Transverse colon (tissue), 4 donors: Measurements from ENCODE around the gene TMEM117. TPM values are rescaled to one million over a fixed set of nuclear protein-coding genes. Genes with fewer than 3 reads are reported as not detected.

ENCODE experiments used
- DNase-seq: peaks from one replicate; pipeline ENCODE4 v3.0.0-alpha.2; 2019
- H3K27ac ChIP-seq, 4 donors: fragments of 200-600 bp; sonication (generic); 2 replicates each; pipeline ENCODE4 v1.5.1; 2016 to 2018; ENCODE audit warnings: inconsistent platforms in 4 of 4
- H3K27me3 ChIP-seq: fragments of 200-600 bp; sonication (generic); 2 replicates; pipeline ENCODE4 v1.5.1; 2017; ENCODE audit warnings: inconsistent platforms
- H3K36me3 ChIP-seq, 4 donors: fragments of 200-600 bp; sonication (generic); 2 replicates each; pipeline ENCODE4 v1.5.1; 2017 to 2019; ENCODE audit warnings: inconsistent platforms in 4 of 4
- H3K4me1 ChIP-seq, 4 donors: fragments of 200-600 bp; sonication (generic); 2 replicates each; pipeline ENCODE4 v1.5.1; 2017 to 2020; ENCODE audit warnings: inconsistent platforms in 4 of 4
- H3K4me3 ChIP-seq, 4 donors: fragments of 200-600 bp; sonication (generic); 1 replicate in 1 of 4; 2 replicates in 3 of 4; pipeline versions ENCODE4 v1.5.1 to v1.6.1; 2017 to 2019; ENCODE audit warnings: inconsistent platforms in 4 of 4
- H3K9me3 ChIP-seq, 2 donors: fragments of 200-600 bp; sonication (generic); 2 replicates each; pipeline ENCODE4 v1.5.1; 2017 to 2019; ENCODE audit warnings: inconsistent platforms in 2 of 2
- EP300 ChIP-seq: sonication (generic); formaldehyde crosslinking; IDR thresholded peaks from one replicate; pipeline ENCODE4 v1.6.1; 2017; ENCODE audit warnings: antibody characterized with exemption, low read depth
- POLR2A ChIP-seq: fragments of 450-650 bp; IDR thresholded peaks from one replicate; pipeline ENCODE4 v1.6.1; 2016; ENCODE audit warnings: antibody characterized with exemption, mild to moderate bottlenecking, moderate library complexity
- POLR2AphosphoS5 ChIP-seq, 3 donors: sonication (generic); formaldehyde crosslinking; IDR thresholded peaks; one replicate each; pipeline ENCODE4 v1.6.1; 2016; ENCODE audit warnings: antibody characterized with exemption in 3 of 3
- WGBS, 2 donors: methylation state at CpG; one replicate each; pipeline ENCODE4 v1.1.5; 2018; ENCODE audit warnings: low coverage in 1 of 2; 5-methylcytosine and 5-hydroxymethylcytosine counted together
- in situ Hi-C, 4 donors: fragments of 200-750 bp; cut with MboI; loops; one replicate each; pipeline versions ENCODE4 v1.15.0 to v1.15.1; 2017; ENCODE audit warnings: low sequenced_read_pairs in 3 of 4, low pct_ligation_motif_present in 1 of 4, low pct_unique_long_range_greater_than_20kb in 1 of 4
- intact Hi-C: fragments of 100-400 bp; cut with DNase I; formaldehyde crosslinking; loops from one replicate; pipeline ENCODE4 v1.15.1; 2023; ENCODE audit warnings: low total_unique reads
- total RNA-seq, 4 donors: library from RNA; depleted of rRNA; stranded (reverse); fragments of >200 nt; gene quantifications; one replicate each; pipeline ENCODE4 v1.1.0, GENCODE V29; 2016
- TF ChIP-seq, protein P1 (sequence below), 5 experiments: fragments of 200-600 bp in 3 of 5; fragments of 450-650 bp in 2 of 5; sonication (generic) in 3 of 5; IDR thresholded peaks; 1 replicate in 2 of 5; 2 replicates in 3 of 5; pipeline ENCODE4 v1.5.1; 2016 to 2017; ENCODE audit warnings: antibody characterized with exemption in 5 of 5, inconsistent platforms in 3 of 5, mild to moderate bottlenecking in 2 of 5, moderate library complexity in 1 of 5

TMEM117 gene
- total RNA-seq, 4 donors from 2014 or later, result 0.40 to 92.8 (median 25.6) TPM

DNA sequence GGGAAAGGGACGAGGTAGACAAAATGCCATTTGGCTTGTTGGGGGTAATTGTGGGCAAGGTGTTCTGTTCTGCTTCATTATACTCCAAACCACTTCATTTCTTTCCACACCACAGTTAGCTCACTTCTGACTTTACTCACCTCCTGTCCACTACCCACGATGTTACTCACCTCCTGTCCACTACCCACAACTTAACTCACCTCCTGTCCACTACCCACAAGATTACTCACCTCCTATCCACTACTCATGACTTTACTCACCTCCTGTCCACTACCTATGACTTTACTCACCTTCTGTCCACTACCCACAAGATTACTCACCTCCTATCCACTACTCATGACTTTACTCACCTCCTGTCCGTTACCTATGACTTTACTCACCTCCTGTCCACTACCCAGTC, 19.7 kb upstream of the TMEM117 start:
- Histone ChIP-seq H3K27me3 (no peaks in the 10 kb centered on the region), H3K4me3 (no peak overlapping the region), H3K9me3 (no peaks in the 10 kb centered on the region), H3K36me3 (no peaks in the 10 kb centered on the region), H3K27ac (no peak overlapping the region), H3K4me1 (no peaks in the 10 kb centered on the region)
- 55 to 69% methylated on average over 3 of the region's 3 CpGs for WGBS, 2 donors
- intact Hi-C loops, result no loop called here
- TF ChIP-seq EP300 (no peak), POLR2AphosphoS5 (IDR thresholded peaks at IDR 0.05) (no peak), POLR2A (no peak)
- TF ChIP-seq, protein P1, sequence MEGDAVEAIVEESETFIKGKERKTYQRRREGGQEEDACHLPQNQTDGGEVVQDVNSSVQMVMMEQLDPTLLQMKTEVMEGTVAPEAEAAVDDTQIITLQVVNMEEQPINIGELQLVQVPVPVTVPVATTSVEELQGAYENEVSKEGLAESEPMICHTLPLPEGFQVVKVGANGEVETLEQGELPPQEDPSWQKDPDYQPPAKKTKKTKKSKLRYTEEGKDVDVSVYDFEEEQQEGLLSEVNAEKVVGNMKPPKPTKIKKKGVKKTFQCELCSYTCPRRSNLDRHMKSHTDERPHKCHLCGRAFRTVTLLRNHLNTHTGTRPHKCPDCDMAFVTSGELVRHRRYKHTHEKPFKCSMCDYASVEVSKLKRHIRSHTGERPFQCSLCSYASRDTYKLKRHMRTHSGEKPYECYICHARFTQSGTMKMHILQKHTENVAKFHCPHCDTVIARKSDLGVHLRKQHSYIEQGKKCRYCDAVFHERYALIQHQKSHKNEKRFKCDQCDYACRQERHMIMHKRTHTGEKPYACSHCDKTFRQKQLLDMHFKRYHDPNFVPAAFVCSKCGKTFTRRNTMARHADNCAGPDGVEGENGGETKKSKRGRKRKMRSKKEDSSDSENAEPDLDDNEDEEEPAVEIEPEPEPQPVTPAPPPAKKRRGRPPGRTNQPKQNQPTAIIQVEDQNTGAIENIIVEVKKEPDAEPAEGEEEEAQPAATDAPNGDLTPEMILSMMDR (IDR thresholded peaks at IDR 0.05), result no peak
- DNase-seq, result no peak
- in situ Hi-C loops, result no loop called here

DNA sequence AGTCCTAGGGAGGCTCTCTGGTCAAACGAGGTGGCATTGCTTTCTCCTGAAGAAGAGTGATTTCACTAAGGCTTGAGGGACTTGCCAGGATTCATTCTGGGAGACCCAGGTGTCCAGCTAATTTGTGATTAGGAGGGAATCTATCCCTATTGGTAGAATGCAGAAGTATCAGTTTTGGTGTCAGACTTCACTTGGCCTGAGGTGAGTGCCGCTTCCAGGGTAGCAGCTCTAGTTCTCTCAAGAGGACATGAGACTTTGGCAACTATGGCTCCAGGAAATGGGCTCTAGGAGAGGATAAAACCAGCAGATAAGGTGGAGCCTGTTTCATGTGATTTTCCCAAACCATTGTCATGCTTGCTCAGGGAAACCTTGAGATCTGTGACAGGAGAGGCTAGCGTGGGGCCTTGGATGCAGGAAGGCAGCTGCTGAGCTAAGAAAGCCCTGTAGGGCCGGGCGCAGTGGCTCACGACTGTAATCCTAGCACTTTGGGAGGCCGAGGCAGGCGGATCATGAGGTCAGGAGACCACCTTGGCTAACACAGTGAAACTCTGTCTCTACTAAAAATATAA, 11.6 kb upstream of the TMEM117 start:
- DNase-seq, result no peak
- H3K27me3 ChIP-seq, result no peaks in the 10 kb centered on the region
- no peak overlapping the region for H3K27ac ChIP-seq
- no peak overlapping the region for H3K4me3 ChIP-seq
- 83 to 96% methylated on average over 1 to 8 of the region's 8 CpGs for WGBS, 2 donors
- TF ChIP-seq POLR2A (no peak), POLR2AphosphoS5 (IDR thresholded peaks at IDR 0.05) (no peak), EP300 (no peak)
- TF ChIP-seq, protein P1 (IDR thresholded peaks at IDR 0.05), result no peak
- H3K4me1 ChIP-seq, result no peaks in the 10 kb centered on the region
- intact Hi-C loops (no loop called here), in situ Hi-C loops (no loop called here)
- H3K9me3 ChIP-seq, result no peaks in the 10 kb centered on the region
- H3K36me3 ChIP-seq, result no peaks in the 10 kb centered on the region

DNA sequence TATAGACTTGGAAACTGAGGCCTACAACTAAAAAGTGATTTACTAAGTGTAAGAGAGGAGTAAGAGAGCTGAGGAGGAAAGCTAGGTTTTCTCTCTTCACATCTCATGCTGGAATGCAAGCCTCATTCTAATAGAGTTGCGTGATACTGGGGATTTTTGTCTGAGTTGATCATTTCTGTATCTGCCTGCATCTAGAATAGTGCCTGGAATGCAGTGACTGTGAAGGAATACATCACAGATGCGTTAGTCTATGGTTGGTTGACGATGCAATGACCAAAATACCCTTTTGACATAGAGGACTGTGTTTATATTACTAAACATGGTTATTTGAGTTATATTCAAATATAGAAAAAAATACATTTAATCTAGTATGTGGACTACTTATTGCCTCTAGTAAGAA, 9.2 kb upstream of the TMEM117 start:
- TF ChIP-seq POLR2AphosphoS5 (IDR thresholded peaks at IDR 0.05) (no peak), EP300 (no peak), POLR2A (no peak)
- TF ChIP-seq, protein P1 (IDR thresholded peaks at IDR 0.05), result no peak

DNA sequence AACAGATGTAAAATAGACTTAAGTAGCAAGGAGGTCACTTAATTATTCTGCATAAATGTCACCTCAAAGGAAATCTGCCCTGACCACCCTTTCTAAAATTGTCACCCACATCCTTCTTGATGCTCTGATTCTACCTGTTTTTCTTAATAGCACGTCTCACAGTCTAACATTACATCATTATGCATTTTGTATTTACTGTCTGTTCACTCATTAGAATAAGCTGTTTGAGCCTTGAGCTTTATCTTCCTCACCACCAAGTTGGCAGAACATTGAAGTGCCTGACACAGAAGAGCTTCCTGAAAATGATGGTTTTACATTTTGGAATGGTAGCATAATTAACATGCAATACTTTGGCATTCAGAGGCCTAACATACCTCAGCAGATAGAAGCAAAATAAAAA, 8.8 kb upstream of the TMEM117 start:
- in situ Hi-C loops, result no loop called here
- no peak for TF ChIP-seq EP300
- no peak for TF ChIP-seq POLR2AphosphoS5 (IDR thresholded peaks at IDR 0.05)
- no peak for TF ChIP-seq POLR2A
- TF ChIP-seq, protein P1 (IDR thresholded peaks at IDR 0.05), result no peak

More for the DNA sequence above, 9.2 kb upstream of the TMEM117 start:
- no peak for DNase-seq
- Histone ChIP-seq H3K27me3 (no peaks in the 10 kb centered on the region), H3K27ac (no peak overlapping the region), H3K4me3 (no peak overlapping the region), H3K4me1 (no peaks in the 10 kb centered on the region), H3K9me3 (no peaks in the 10 kb centered on the region), H3K36me3 (no peaks in the 10 kb centered on the region)
- intact Hi-C loops, result no loop called here
- WGBS, 2 donors, result 82% methylated on average over 2 to 3 of the region's 3 CpGs
- in situ Hi-C loops, result no loop called here

More for the DNA sequence above, 8.8 kb upstream of the TMEM117 start:
- no peaks in the 10 kb centered on the region for H3K4me1 ChIP-seq
- DNase-seq, result no peak
- no peak overlapping the region for H3K27ac ChIP-seq
- no peaks in the 10 kb centered on the region for H3K9me3 ChIP-seq
- H3K36me3 ChIP-seq, result no peaks in the 10 kb centered on the region
- WGBS, 2 donors, result 60 to 65% methylated on average over 1 of the region's 1 CpG
- no peak overlapping the region for H3K4me3 ChIP-seq
- intact Hi-C loops, result no loop called here
- H3K27me3 ChIP-seq, result no peaks in the 10 kb centered on the region
